Measurements from ENCODE around the gene ZNF70. TPM values are rescaled to one million over a fixed set of nuclear protein-coding genes. Genes with fewer than 3 reads are reported as not detected.

ZNF70 gene
- total RNA-seq, 1 experiment from 2014 or later: 5.4 TPM

DNA sequence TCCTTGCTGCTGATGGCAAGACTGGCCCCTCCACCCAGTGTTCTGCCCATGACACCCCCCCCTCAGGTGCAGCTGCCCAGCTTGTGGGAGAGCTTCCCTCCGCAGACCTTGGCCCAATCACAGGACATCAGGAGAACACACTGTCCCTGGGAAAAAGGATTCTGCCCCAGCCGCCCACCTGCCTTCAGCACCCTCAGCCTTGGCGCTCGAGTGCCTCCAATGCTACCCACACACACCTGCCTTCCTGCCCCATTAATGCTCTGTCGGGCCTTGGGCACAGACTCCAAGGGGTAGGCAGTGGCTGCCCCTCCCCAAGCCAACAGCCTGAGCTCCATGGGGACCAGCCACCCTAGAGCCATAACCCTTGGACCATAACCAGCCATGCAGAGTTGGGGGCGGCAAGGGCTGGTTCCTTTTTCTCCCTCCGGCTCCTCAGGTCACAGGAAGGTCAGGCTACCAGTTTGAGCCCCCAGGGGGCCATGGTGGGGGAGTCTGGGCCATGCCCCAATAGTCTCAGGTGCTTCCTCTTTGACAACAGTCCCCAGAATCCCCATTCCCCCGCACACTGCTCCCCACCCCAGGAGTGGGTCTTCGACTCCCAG is 1.3 kb upstream of the ZNF70 start:
- POLR2A ChIA-PET: no interaction called here
- no peaks in the 10 kb centered on the region for H3K27me3 ChIP-seq (replicated peaks; ENCODE audit: control insufficient read depth, insufficient read depth, low read length)

DNA sequence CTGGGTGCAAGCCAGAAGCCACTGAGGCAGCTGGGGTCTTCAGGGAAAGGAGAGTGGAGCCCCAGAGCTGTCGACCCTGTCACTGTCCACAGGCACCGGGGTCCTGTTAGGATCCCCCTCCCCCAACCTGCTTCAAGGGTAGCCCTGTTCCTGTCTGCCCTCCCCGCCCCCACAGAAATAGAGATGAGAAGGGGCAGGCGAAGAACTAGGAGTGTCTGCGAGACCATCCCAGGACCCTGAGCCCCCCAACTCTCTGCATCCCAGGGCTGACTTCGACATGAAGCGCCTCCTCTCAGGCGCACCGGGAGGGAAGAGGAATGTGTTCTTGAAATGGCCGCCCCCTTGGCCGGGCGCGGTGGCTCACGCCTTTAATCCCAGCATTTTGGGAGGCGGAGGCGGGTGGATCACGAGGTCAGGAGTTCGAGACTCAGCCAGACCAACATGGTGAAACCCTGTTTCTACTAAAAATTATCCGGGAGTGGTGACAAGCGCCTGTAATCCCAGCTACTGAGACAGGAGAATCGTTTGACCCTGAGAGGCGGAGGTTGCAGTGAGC is 607 bp upstream of the ZNF70 start:
- intact Hi-C loops (cut with micrococcal nuclease; ENCODE audit: unreplicated experiment): loop anchor here (1.0 kb wide), 2 partner anchors 14 to 34 kb away; no protein-coding TSS in a partner anchor
- Mint-ChIP-seq H3K4me1 (ENCODE audit: low read depth, unreplicated experiment) (peaks cover 11% of the 10 kb centered on the region), H3K9me3 (ENCODE audit: unreplicated experiment) (no peaks in the 10 kb centered on the region), H3K27ac (ENCODE audit: unreplicated experiment) (peak overlapping the region; percentile 77), H3K27me3 (ENCODE audit: insufficient read depth, unreplicated experiment) (no peaks in the 10 kb centered on the region), H3K36me3 (ENCODE audit: insufficient read depth, unreplicated experiment) (no peaks in the 10 kb centered on the region), H3K4me3 (ENCODE audit: unreplicated experiment) (peak overlapping the region; percentile 89)
- TF ChIP-seq, protein P1, sequence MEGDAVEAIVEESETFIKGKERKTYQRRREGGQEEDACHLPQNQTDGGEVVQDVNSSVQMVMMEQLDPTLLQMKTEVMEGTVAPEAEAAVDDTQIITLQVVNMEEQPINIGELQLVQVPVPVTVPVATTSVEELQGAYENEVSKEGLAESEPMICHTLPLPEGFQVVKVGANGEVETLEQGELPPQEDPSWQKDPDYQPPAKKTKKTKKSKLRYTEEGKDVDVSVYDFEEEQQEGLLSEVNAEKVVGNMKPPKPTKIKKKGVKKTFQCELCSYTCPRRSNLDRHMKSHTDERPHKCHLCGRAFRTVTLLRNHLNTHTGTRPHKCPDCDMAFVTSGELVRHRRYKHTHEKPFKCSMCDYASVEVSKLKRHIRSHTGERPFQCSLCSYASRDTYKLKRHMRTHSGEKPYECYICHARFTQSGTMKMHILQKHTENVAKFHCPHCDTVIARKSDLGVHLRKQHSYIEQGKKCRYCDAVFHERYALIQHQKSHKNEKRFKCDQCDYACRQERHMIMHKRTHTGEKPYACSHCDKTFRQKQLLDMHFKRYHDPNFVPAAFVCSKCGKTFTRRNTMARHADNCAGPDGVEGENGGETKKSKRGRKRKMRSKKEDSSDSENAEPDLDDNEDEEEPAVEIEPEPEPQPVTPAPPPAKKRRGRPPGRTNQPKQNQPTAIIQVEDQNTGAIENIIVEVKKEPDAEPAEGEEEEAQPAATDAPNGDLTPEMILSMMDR (IDR thresholded peaks at IDR 0.05; ENCODE audit: insufficient read depth in 1 of 2, low read depth in 1 of 2, low read length in 1 of 2, severe bottlenecking in 1 of 2, unreplicated experiment in 1 of 2): no peak
- Histone ChIP-seq H3K4me1 (0 out of 2 replicates have a peak, but pooled peaks cover 3% of the 10 kb centered on the region), H3K4me3 (ENCODE audit: low read depth, low read length) (peak overlapping the region; percentile 85), H3K9me3 (no peaks in the 10 kb centered on the region), H3K36me3 (ENCODE audit: control insufficient read depth, insufficient read depth, low read length) (no peaks in the 10 kb centered on the region), H3K27me3 (replicated peaks; ENCODE audit: control insufficient read depth, insufficient read depth, low read length) (no peaks in the 10 kb centered on the region)
- CTCF ChIA-PET: interaction anchor here (0.7 to 1.0 kb wide), 4 partner anchors 16 to 142 kb away, joined by 3 to 7 read pairs (median 5); partner anchors contain the start of genes CHCHD10 and MIF
- TSS peak; percentile 81 for BruUV-seq (replicated peaks)
- DNase-seq: peak; percentile 51 to 58
- POLR2A ChIA-PET: interaction anchor here (0.6 to 1.1 kb wide), 5 partner anchors 16 to 106 kb away, joined by 3 to 10 read pairs (median 4); partner anchors contain the start of genes CHCHD10 and SLC2A11

More for the DNA sequence above, 1.3 kb upstream of the ZNF70 start:
- Histone ChIP-seq H3K36me3 (ENCODE audit: control insufficient read depth, insufficient read depth, low read length) (no peaks in the 10 kb centered on the region), H3K4me3 (ENCODE audit: low read depth, low read length) (peak overlapping the region; percentile 85), H3K4me1 (0 out of 2 replicates have a peak, but pooled peaks cover 3% of the 10 kb centered on the region), H3K9me3 (no peaks in the 10 kb centered on the region)
- no peaks in the 10 kb centered on the region for H3K9me3 Mint-ChIP-seq (ENCODE audit: unreplicated experiment)
- peak overlapping the region; percentile 77 for H3K27ac Mint-ChIP-seq (ENCODE audit: unreplicated experiment)
- CTCF ChIA-PET: interaction anchor here (0.7 kb wide), 1 partner anchor 142 kb away, joined by 7 read pairs; the partner anchor contains the start of gene MIF
- intact Hi-C loops (cut with micrococcal nuclease; ENCODE audit: unreplicated experiment): no loop called here
- BruUV-seq (replicated peaks): no TSS peak
- peaks cover 11% of the 10 kb centered on the region for H3K4me1 Mint-ChIP-seq (ENCODE audit: low read depth, unreplicated experiment)
- H3K4me3 Mint-ChIP-seq (ENCODE audit: unreplicated experiment): peak overlapping the region; percentile 89
- H3K36me3 Mint-ChIP-seq (ENCODE audit: insufficient read depth, unreplicated experiment): no peaks in the 10 kb centered on the region
- TF ChIP-seq, protein P1 (IDR thresholded peaks at IDR 0.05; ENCODE audit: insufficient read depth in 1 of 2, low read depth in 1 of 2, low read length in 1 of 2, severe bottlenecking in 1 of 2, unreplicated experiment in 1 of 2): no peak
- no peak for DNase-seq
- H3K27me3 Mint-ChIP-seq (ENCODE audit: insufficient read depth, unreplicated experiment): no peaks in the 10 kb centered on the region

DNA sequence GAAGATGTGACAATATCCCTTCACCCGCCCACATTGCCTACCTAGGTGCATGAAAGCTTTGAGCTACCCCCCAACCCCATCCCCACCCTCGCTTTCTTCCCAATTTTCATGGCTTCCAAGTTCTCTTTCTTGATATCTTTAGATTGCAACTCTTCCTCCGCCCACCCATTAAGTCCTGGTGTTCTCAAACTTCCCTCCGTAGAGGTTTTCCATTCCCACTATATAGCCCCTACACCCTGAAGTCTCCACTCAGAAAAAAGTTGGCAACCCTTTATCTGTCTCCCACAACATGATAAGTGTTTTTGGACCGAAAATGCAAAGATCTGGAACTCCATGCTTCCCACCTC is 572 bp downstream of the ZNF70 start:
- POLR2A ChIA-PET: interaction anchor here (0.6 to 1.1 kb wide), 8 partner anchors 8 to 1798 kb away, joined by 3 to 10 read pairs (median 4); partner anchors contain the start of genes C22orf15, CHCHD10, PPM1F and SLC2A11
- no peaks in the 10 kb centered on the region for H3K9me3 Mint-ChIP-seq (ENCODE audit: unreplicated experiment)
- H3K4me1 Mint-ChIP-seq (ENCODE audit: low read depth, unreplicated experiment): peaks cover 11% of the 10 kb centered on the region
- BruUV-seq (replicated peaks): TSS peak; percentile 79
- Histone ChIP-seq H3K36me3 (ENCODE audit: control insufficient read depth, insufficient read depth, low read length) (no peaks in the 10 kb centered on the region), H3K4me3 (ENCODE audit: low read depth, low read length) (peak overlapping the region; percentile 82), H3K27me3 (replicated peaks; ENCODE audit: control insufficient read depth, insufficient read depth, low read length) (no peaks in the 10 kb centered on the region), H3K4me1 (0 out of 2 replicates have a peak, but pooled peaks cover 3% of the 10 kb centered on the region), H3K9me3 (no peaks in the 10 kb centered on the region)
- CTCF ChIA-PET: interaction anchor here (0.6 to 1.0 kb wide), 5 partner anchors 18 to 139 kb away, joined by 3 to 6 read pairs (median 5); partner anchors contain the start of gene CHCHD10
- TF ChIP-seq, protein P1 (IDR thresholded peaks at IDR 0.05; ENCODE audit: insufficient read depth in 1 of 2, low read depth in 1 of 2, low read length in 1 of 2, severe bottlenecking in 1 of 2, unreplicated experiment in 1 of 2): no peak
- H3K27ac Mint-ChIP-seq (ENCODE audit: unreplicated experiment): peak overlapping the region; percentile 77
- intact Hi-C loops (cut with micrococcal nuclease; ENCODE audit: unreplicated experiment): no loop called here
- no peak for DNase-seq
- no peaks in the 10 kb centered on the region for H3K36me3 Mint-ChIP-seq (ENCODE audit: insufficient read depth, unreplicated experiment)
- H3K27me3 Mint-ChIP-seq (ENCODE audit: insufficient read depth, unreplicated experiment): no peaks in the 10 kb centered on the region
- H3K4me3 Mint-ChIP-seq (ENCODE audit: unreplicated experiment): peak overlapping the region; percentile 89

Data from Caco-2 (cell line).